Keratinocyte (primary cell): Measurements from ENCODE around the gene PLEKHA8. TPM values are rescaled to one million over a fixed set of nuclear protein-coding genes. Genes with fewer than 3 reads are reported as not detected.

Source experiments
- DNase-seq: peaks from one replicate; pipeline ENCODE4 v3.0.0-alpha.2; 2011; ENCODE audit warnings: low read depth, missing footprints, low spot score
- FAIRE-seq: peaks from 2 replicates; lab custom pipeline; 2011; peaks lifted over from hg19 to GRCh38; lab: Jason Lieb, UNC
- H2AFZ ChIP-seq: 2 replicates; pipeline ENCODE4 v1.6.0; 2012; ENCODE audit warnings: low read length, control low read depth, inconsistent platforms; ENCODE audit not compliant: control insufficient read depth
- H3K27ac ChIP-seq: 2 replicates; pipeline ENCODE4 v1.5.1; 2011; ENCODE audit warnings: low read length; ENCODE audit not compliant: control insufficient read depth, insufficient read depth
- H3K27me3 ChIP-seq: 3 replicates; pipeline ENCODE4 v1.6.0; 2011; ENCODE audit warnings: low read length; ENCODE audit not compliant: control insufficient read depth, insufficient read depth; ENCODE audit errors: extremely low read depth
- H3K36me3 ChIP-seq, 2 experiments: 2 replicates in 1 of 2; 3 replicates in 1 of 2; pipeline ENCODE4 v1.5.1; 2011; ENCODE audit warnings: low read length in 2 of 2, mild to moderate bottlenecking in 1 of 2; ENCODE audit not compliant: control insufficient read depth in 2 of 2, insufficient read depth in 2 of 2; ENCODE audit errors: extremely low read depth in 1 of 2
- H3K4me1 ChIP-seq: 3 replicates; pipeline ENCODE4 v1.5.1; 2011; ENCODE audit warnings: low read length; ENCODE audit not compliant: control insufficient read depth, insufficient read depth; ENCODE audit errors: extremely low read depth
- H3K4me2 ChIP-seq: 3 replicates; pipeline ENCODE4 v1.6.0; 2011; ENCODE audit warnings: low read depth, low read length; ENCODE audit not compliant: control insufficient read depth, insufficient read depth; ENCODE audit errors: extremely low read depth
- H3K4me3 ChIP-seq, 3 experiments: fragments of 200-600 bp in 1 of 3; sonication (generic) in 1 of 3; 2 replicates in 2 of 3; 3 replicates in 1 of 3; pipeline ENCODE4 v1.5.1; 2011 to 2016; ENCODE audit warnings: low read length in 3 of 3, mild to moderate bottlenecking in 3 of 3, control low read depth in 2 of 3, inconsistent platforms in 1 of 3, low read depth in 1 of 3, mixed read lengths in 1 of 3, mixed run types in 1 of 3, moderate library complexity in 1 of 3; ENCODE audit not compliant: control insufficient read depth in 2 of 3, insufficient read depth in 2 of 3; ENCODE audit errors: extremely low read depth in 1 of 3
- H3K79me2 ChIP-seq: 2 replicates; pipeline ENCODE4 v1.6.0; 2012; ENCODE audit warnings: low read length; ENCODE audit not compliant: control insufficient read depth, insufficient read depth
- H3K9ac ChIP-seq: 3 replicates; pipeline ENCODE4 v1.6.0; 2011; ENCODE audit warnings: low read length; ENCODE audit not compliant: control insufficient read depth, insufficient read depth; ENCODE audit errors: extremely low read depth
- H3K9me1 ChIP-seq: 3 replicates; pipeline ENCODE4 v1.6.0; 2011; ENCODE audit warnings: low read length; ENCODE audit not compliant: control insufficient read depth, insufficient read depth; ENCODE audit errors: extremely low read depth
- H3K9me3 ChIP-seq: 2 replicates; pipeline ENCODE4 v1.5.1; 2012; ENCODE audit warnings: low read depth, low read length; ENCODE audit not compliant: control insufficient read depth
- H4K20me1 ChIP-seq: 3 replicates; pipeline ENCODE4 v1.6.0; 2011; ENCODE audit warnings: low read length; ENCODE audit not compliant: control insufficient read depth, insufficient read depth; ENCODE audit errors: extremely low read depth
- EZH2 ChIP-seq: IDR thresholded peaks from one replicate; pipeline ENCODE4 v1.6.1; 2012; ENCODE audit warnings: inconsistent platforms, mild to moderate bottlenecking, low read length, moderate library complexity
- dilution Hi-C: fragments of 300-500 bp; cut with MboI; formaldehyde crosslinking; loops from one replicate; pipeline ENCODE4 v1.7.0; 2020; ENCODE audit warnings: low sequenced_read_pairs; ENCODE audit not compliant: extremely low pct_ligation_motif_present
- polyA plus RNA-seq, 5 experiments: library from polyadenylated mRNA; depleted of rRNA in 3 of 5; stranded (reverse) in 3 of 5; stranded (forward) in 1 of 5; unstranded in 1 of 5; fragments of >200 nt; gene quantifications; 1 replicate in 1 of 5; 2 replicates in 3 of 5; 3 replicates in 1 of 5; pipeline versions ENCODE4 v1.2.1 to v1.2.3, GENCODE V29; 2011 to 2012; ENCODE audit warnings: missing spikeins in 2 of 5, low read depth in 1 of 5, low replicate concordance in 1 of 5
- TF ChIP-seq, protein P1 (sequence below), 3 experiments: IDR thresholded peaks in 1 of 3; conservative IDR thresholded peaks in 1 of 3; optimal IDR thresholded peaks in 1 of 3; 2 replicates in 2 of 3; 3 replicates in 1 of 3; pipeline versions ENCODE3 to v1.5.1; 2011; ENCODE audit warnings: low read length in 3 of 3, mild to moderate bottlenecking in 3 of 3, moderate library complexity in 2 of 3, control low read depth in 1 of 3, inconsistent platforms in 1 of 3; ENCODE audit not compliant: insufficient read depth in 2 of 3; ENCODE audit errors: extremely low read depth in 1 of 3

The PLEKHA8 gene
- polyA plus RNA-seq, 1 donor (not counting 4 experiments of a cell fraction or from before 2014, with no cell fraction given) = 9.6 TPM

DNA sequence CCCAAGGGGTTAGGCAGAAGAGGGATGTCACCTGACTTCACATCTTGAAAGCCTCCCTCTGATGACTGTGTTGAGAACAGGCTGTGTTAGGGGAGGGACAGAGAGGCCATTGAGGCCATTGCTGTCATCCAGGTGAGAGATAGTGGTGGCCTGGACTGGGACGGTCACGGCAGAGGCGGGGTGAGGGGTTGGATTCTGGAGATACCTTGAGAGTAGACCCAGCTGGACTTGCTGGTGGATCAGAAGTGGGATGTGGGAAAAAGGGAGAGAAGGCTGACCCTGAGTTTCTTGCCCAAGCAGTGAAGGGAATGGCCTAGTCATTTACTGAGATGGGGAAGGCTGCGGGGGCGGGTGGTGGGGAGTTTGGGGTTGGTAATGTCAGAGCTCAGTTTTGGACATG is 120.2 kb downstream of the PLEKHA8 start:
- Histone ChIP-seq H3K9me1 (no peaks in the 10 kb centered on the region), H3K9me3 (no peaks in the 10 kb centered on the region), H3K27me3 (no peaks in the 10 kb centered on the region), H3K79me2 (peaks cover 2% of the 10 kb centered on the region), H3K9ac (peak overlapping the region; percentile 54), H3K36me3 (no peaks in the 10 kb centered on the region), H3K27ac (peak overlapping the region; percentile 62), H3K4me2 (peak overlapping the region; percentile 70), H3K4me1 (peaks cover 27% of the 10 kb centered on the region), H4K20me1 (no peaks in the 10 kb centered on the region), H2AFZ (no peak overlapping the region), H3K4me3 (no peak overlapping the region)
- TF ChIP-seq, protein P1, sequence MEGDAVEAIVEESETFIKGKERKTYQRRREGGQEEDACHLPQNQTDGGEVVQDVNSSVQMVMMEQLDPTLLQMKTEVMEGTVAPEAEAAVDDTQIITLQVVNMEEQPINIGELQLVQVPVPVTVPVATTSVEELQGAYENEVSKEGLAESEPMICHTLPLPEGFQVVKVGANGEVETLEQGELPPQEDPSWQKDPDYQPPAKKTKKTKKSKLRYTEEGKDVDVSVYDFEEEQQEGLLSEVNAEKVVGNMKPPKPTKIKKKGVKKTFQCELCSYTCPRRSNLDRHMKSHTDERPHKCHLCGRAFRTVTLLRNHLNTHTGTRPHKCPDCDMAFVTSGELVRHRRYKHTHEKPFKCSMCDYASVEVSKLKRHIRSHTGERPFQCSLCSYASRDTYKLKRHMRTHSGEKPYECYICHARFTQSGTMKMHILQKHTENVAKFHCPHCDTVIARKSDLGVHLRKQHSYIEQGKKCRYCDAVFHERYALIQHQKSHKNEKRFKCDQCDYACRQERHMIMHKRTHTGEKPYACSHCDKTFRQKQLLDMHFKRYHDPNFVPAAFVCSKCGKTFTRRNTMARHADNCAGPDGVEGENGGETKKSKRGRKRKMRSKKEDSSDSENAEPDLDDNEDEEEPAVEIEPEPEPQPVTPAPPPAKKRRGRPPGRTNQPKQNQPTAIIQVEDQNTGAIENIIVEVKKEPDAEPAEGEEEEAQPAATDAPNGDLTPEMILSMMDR (optimal IDR thresholded peaks at IDR 0.05 in 1 of 3, IDR thresholded peaks at IDR 0.05 in 1 of 3, conservative IDR thresholded peaks at IDR 0.05 in 1 of 3; ENCODE audit: extremely low read depth in 1 of 3, insufficient read depth in 2 of 3, low read length in 3 of 3) = no peak
- TF ChIP-seq EZH2 = no peak
- FAIRE-seq (peak; percentile 32), DNase-seq (no peak)
- dilution Hi-C loops = no loop called here

DNA sequence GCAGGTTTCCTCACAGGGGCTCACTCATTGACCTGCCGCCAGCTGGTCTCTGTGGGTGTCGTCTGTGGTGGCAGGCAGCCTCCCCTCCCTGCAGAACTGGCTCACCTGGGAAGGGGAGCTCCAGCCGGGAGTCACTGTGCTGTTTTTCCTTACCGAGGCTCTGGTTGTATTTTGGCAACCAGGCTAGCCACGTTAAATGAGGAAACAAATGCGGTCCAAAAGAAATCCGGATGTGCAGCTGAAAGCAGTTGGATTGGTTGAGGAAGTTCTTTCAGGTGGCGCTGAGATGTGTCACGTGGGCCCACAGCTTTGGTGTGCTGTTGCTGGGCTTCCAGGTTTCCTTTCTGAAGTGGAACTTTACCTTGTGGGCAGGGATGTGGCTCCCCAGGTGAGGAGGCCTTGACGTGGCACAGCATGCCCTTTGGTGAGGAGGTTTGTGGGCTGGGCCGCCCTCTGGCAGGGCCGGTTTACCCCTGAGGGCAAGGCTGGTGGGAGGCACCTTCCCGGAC is 120.8 kb downstream of the PLEKHA8 start:
- peak overlapping the region; percentile 70 for H3K4me2 ChIP-seq
- dilution Hi-C loops = no loop called here
- FAIRE-seq = peak; percentile 77
- no peaks in the 10 kb centered on the region for H3K27me3 ChIP-seq
- H3K9ac ChIP-seq = peak overlapping the region; percentile 54
- no peaks in the 10 kb centered on the region for H3K9me1 ChIP-seq
- H3K27ac ChIP-seq = peak overlapping the region; percentile 62
- H2AFZ ChIP-seq = peak overlapping the region; percentile 57
- peaks cover 21% of the 10 kb centered on the region for H3K4me1 ChIP-seq
- no peak for TF ChIP-seq EZH2
- peak; percentile 79 for DNase-seq
- H3K79me2 ChIP-seq = peaks cover 2% of the 10 kb centered on the region
- H3K4me3 ChIP-seq = peak overlapping the region in 2 of 3 experiments; percentile 1 to 39
- H3K36me3 ChIP-seq = peaks cover under 1 to 2% of the 10 kb centered on the region in 2 experiments
- H4K20me1 ChIP-seq = no peaks in the 10 kb centered on the region
- H3K9me3 ChIP-seq = no peaks in the 10 kb centered on the region
